Nephron progenitor cell (in vitro differentiated cells): ENCODE measurements around the gene GPAM.

ENCODE experiments used
- DNase-seq: peaks from one replicate; pipeline ENCODE4 v3.0.0; 2021
- H3K27ac Mint-ChIP-seq: 2 replicates; pipeline ENCODE4 v1.8.0; 2021; ENCODE audit warnings: mild to moderate bottlenecking, moderate library complexity, mixed read lengths
- H3K27me3 Mint-ChIP-seq: 2 replicates; pipeline ENCODE4 v1.8.0; 2021; ENCODE audit warnings: mild to moderate bottlenecking, low read depth, mixed read lengths; ENCODE audit not compliant: poor library complexity
- H3K36me3 Mint-ChIP-seq: 2 replicates; pipeline ENCODE4 v1.8.0; 2021; ENCODE audit warnings: low read depth, mixed read lengths
- H3K4me1 Mint-ChIP-seq: 2 replicates; pipeline ENCODE4 v1.8.0; 2021; ENCODE audit warnings: mixed read lengths
- H3K4me3 Mint-ChIP-seq: 2 replicates; pipeline ENCODE4 v1.8.0; 2021; ENCODE audit warnings: mild to moderate bottlenecking, moderate library complexity, mixed read lengths
- H3K9me3 Mint-ChIP-seq: 2 replicates; pipeline ENCODE4 v1.8.0; 2021; ENCODE audit warnings: mild to moderate bottlenecking, moderate library complexity, mixed read lengths
- CTCF ChIP-seq: fragments of 200-600 bp; sonication (generic); IDR thresholded peaks from 2 replicates; pipeline ENCODE4 v1.5.0; 2021; ENCODE audit warnings: antibody characterized with exemption

GPAM gene

GRCh38 chr10:112140110-112140970 lies 43.2 kb downstream of the GPAM start:
- Mint-ChIP-seq H3K4me1 (no peaks in the 10 kb centered on the region), H3K9me3 (no peaks in the 10 kb centered on the region), H3K27me3 (no peaks in the 10 kb centered on the region), H3K4me3 (no peak overlapping the region), H3K27ac (no peak overlapping the region), H3K36me3 (no peaks in the 10 kb centered on the region)
- TF ChIP-seq CTCF = peak; percentile 96
- peak; percentile 90 for DNase-seq

GRCh38 chr10:112139176-112139575 lies 44.4 kb downstream of the GPAM start:
- H3K27me3 Mint-ChIP-seq = no peaks in the 10 kb centered on the region

GRCh38 chr10:112137154-112137987 lies 46.2 kb downstream of the GPAM start:
- peaks cover 27% of the 10 kb centered on the region for H3K4me1 Mint-ChIP-seq
- no peaks in the 10 kb centered on the region for H3K27me3 Mint-ChIP-seq

More at GRCh38 chr10:112139176-112139575, 44.4 kb downstream of the GPAM start:
- no peak for DNase-seq
- H3K4me1 Mint-ChIP-seq = peaks cover 9% of the 10 kb centered on the region
- H3K36me3 Mint-ChIP-seq = no peaks in the 10 kb centered on the region
- no peak overlapping the region for H3K27ac Mint-ChIP-seq
- no peak for TF ChIP-seq CTCF
- no peak overlapping the region for H3K4me3 Mint-ChIP-seq
- no peaks in the 10 kb centered on the region for H3K9me3 Mint-ChIP-seq

GRCh38 chr10:112136486-112137153 lies 46.9 kb downstream of the GPAM start:
- TF ChIP-seq CTCF = no peak
- Mint-ChIP-seq H3K9me3 (no peaks in the 10 kb centered on the region), H3K36me3 (no peaks in the 10 kb centered on the region), H3K27me3 (no peaks in the 10 kb centered on the region), H3K27ac (no peak overlapping the region), H3K4me3 (no peak overlapping the region), H3K4me1 (peaks cover 34% of the 10 kb centered on the region)
- no peak for DNase-seq

More at GRCh38 chr10:112137154-112137987, 46.2 kb downstream of the GPAM start:
- DNase-seq = peak; percentile 93
- TF ChIP-seq CTCF = peak; percentile 94
- Mint-ChIP-seq H3K36me3 (no peaks in the 10 kb centered on the region), H3K4me3 (no peak overlapping the region), H3K9me3 (no peaks in the 10 kb centered on the region), H3K27ac (no peak overlapping the region)

GRCh38 chr10:112135604-112136003 lies 48.0 kb downstream of the GPAM start:
- no peak for DNase-seq
- Mint-ChIP-seq H3K4me3 (no peak overlapping the region), H3K9me3 (no peaks in the 10 kb centered on the region), H3K27ac (no peak overlapping the region), H3K36me3 (no peaks in the 10 kb centered on the region), H3K4me1 (peaks cover 42% of the 10 kb centered on the region), H3K27me3 (peaks cover under 1% of the 10 kb centered on the region)
- no peak for TF ChIP-seq CTCF
